ENCODE results near the gene ICA1.

The ICA1 gene

GRCh38 chr7:8157296-8157695 is 104.7 kb downstream of the ICA1 start:
- DNase-seq = no peak

DNA sequence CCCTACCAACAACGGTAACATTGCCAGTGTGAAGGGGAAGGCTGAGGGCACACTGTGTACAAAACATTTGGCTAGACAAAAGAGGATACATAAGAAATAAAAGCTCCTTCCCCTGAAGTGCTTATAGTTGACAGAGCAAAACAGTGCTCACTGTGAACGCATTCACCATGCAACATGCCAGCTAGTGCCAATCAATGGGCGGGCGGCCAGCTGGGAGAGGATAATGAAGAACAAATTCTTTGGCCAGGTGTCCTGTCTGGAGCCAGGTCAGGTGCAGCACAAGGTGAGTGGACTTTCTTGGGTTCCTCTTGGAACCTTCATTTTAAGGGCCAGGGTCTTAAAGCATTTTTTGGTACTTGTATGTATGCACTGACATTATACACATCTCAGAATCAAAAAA is 106.1 kb downstream of the ICA1 start:
- peak; percentile 27 for DNase-seq

- peak; percentile 84 for DNase-seq
Observed at GRCh38 chr7:8154272-8154671, 107.7 kb downstream of the ICA1 start.

GRCh38 chr7:8152489-8153192 is 109.3 kb downstream of the ICA1 start:
- no peak for DNase-seq

- DNase-seq = no peak
Observed at GRCh38 chr7:8151161-8151725, 110.7 kb downstream of the ICA1 start.

GRCh38 chr7:8149222-8149621 is 112.7 kb downstream of the ICA1 start:
- DNase-seq = no peak

- no peak for DNase-seq
Observed at GRCh38 chr7:8147760-8148463, 114.1 kb downstream of the ICA1 start.

GRCh38 chr7:8146788-8147413 is 115.1 kb downstream of the ICA1 start:
- peak; percentile 72 for DNase-seq

DNA sequence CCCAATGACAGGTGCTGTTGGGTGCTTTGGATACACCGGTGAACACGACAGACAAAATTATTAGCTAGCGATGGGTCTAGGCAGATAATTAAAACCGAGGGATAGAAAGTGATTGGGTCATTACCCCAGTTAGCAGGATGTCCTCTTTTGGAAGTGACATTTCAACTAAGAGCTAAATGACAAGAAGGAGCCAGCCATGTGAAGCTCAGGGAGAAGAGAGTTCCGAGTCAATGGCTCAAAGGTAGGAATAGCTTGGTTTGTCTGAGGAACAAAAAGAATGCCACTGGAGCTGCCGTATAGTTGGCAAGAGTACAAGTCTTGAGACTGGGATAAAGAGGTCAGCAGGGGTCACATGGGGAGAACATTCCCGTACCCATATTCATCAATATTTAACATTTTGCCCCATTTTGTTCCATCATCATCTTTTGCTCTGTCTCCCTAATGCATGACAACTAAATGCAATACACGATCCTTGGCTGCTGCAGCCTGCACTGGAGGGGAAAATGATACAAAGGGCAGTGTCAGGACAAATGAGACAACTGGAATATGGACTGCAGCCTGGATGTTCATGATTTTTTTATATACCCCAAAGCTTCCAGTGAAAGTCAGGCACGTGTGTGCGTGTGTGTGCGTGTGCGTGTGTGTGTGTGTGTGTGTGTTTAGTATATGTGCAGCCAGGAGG is 115.7 kb downstream of the ICA1 start:
- no peak for DNase-seq

DNA sequence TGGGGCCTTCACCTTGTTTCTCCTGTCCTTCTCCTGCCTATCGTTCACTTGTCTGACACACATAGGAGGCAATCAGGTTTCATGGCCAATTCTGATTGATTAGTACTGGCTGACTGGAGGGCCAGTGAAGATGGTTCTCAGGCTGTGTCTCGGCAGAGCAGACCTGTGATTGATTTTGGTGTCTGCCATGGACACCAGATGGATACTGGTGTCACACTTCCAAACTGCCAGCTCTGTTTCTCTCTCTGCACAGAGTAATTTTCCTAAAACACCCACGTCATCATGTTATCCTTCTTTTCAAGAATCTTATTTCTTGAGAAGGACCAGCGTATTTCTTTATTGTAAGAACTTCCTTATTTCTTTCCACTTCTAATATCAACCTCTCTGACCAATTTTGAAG is 117.1 kb downstream of the ICA1 start:
- no peak for DNase-seq

GRCh38 chr7:8143151-8143874 is 118.7 kb downstream of the ICA1 start:
- DNase-seq = no peak

DNA sequence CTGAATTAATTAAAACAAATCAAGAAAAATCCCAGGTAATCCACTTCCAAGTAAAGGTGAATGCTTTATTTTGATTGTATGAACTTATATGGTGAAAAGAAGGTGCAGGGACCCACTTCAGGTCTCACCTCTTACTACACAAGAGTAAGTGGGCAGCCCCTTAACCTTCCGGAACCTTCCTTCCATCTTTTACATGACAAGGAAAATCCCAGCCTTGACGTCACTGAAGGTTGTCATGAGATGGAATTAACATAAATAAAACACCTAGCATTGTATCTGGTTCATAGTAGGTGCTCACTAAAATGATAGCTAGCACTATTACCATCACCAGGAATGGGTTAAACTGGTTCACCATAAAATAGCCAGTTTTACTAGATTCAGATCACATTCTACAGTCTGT is 119.5 kb downstream of the ICA1 start:
- DNase-seq = no peak

- DNase-seq = no peak
Observed at GRCh38 chr7:8141070-8141469, 120.9 kb downstream of the ICA1 start.

DNA sequence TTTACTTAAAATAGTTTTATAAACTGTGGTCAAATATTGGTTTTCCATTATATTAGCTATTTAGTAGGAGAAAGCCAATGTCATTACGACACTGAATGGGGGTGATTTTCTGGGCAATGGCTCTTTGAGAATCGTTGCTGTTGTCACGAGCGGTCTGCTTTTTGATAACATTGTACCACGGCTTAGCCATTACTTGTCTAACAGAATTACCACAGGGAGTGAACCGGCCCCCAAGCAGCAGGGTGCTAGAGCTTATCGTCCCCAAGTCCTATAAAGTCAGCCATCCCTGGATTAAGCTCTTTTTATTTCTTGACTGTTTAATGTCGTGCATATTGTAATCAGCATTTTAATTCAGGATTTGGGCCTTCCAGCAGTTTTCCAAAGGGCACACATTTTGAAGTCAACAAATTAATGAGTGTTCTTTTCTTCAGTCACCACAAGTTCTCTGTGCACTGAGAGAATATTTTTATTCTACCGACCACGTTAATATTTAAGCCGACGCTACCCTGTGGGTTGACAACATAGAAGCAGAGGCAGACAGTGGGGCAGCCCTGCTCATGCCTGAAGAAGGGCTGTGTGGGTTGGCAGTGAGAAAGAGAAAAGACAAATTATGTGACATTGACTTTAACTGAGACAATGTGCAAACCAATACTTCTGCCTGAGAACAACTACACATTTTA is 125.8 kb downstream of the ICA1 start:
- no peak for DNase-seq

DNA sequence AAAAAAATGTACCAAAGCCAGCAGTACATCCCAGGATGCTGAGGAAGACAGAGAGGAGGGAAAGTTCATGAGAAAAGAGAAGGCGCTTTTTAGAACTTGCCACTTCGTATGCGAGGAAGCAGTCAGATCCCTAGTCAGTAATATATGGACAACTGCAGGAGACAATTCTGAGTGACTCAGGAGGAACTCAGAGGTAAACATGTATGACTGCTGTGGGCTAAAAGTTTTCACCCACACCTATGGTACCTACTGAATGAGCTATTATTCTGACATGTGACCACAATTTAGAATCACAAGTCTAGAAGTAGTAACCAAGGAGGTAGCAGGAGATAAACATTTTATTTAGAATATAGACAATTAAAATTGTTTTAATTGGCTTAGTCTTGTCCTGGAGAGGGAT is 126.5 kb downstream of the ICA1 start:
- no peak for DNase-seq

DNA sequence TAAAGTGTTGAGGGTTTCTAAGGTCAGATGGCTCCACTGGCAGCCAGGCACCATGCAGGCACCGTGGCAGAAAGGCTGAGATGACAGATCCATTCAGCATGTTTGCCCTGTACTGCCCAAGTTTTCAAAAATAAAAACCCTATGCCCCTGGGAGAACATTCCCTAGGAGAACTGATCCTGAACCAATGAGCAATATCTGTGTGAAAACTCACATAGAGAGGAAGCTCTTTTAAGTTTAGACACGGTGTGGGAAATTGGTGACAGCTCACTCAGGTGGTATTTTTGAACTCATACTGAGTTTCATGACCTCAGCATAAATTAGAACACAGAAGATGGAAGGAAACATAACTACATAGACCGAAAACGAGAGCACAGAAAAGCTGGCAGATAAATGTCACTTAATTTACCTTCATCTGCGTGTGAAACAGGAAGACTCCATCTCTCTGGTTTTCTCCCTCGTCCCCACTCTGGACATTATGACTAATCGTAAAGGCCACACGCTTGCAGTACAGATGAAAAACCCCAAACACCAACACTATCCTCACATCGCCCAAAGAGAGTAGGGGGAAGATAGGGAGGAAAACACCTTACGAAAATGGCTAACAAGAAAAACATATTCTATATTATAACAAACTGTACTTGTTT is 127.8 kb downstream of the ICA1 start:
- DNase-seq = no peak

DNA sequence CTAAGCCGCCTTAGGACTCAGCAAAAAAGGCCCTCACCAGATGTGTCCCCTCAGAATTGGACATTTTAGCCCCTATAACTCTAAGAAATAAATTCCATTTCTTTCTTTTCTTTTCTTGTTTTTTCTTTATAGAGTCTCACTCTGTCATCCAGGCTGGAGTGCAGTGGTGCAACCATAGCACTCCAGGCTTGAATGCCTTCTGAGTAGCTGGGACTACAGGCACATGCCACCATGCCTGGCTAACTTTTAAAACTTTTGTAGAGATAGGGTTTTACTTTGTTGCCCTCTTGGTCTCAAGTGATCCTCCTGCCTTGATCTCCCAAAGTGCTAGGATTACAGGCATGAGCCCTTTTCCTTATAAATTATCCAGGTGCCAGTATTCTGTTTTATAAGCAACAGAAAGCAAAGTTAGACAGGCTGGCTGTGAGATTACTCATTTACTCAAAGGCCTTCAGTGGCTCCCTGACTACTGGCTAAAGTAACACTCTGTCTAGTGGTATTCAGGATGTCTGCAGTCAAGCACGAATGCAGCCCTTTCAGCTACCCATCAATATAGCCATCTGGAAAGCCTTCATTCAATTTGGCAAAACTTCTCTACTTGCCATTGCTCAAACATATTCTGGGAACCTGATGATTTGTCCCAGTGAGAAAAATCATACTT is 128.6 kb downstream of the ICA1 start:
- no peak for DNase-seq

DNA sequence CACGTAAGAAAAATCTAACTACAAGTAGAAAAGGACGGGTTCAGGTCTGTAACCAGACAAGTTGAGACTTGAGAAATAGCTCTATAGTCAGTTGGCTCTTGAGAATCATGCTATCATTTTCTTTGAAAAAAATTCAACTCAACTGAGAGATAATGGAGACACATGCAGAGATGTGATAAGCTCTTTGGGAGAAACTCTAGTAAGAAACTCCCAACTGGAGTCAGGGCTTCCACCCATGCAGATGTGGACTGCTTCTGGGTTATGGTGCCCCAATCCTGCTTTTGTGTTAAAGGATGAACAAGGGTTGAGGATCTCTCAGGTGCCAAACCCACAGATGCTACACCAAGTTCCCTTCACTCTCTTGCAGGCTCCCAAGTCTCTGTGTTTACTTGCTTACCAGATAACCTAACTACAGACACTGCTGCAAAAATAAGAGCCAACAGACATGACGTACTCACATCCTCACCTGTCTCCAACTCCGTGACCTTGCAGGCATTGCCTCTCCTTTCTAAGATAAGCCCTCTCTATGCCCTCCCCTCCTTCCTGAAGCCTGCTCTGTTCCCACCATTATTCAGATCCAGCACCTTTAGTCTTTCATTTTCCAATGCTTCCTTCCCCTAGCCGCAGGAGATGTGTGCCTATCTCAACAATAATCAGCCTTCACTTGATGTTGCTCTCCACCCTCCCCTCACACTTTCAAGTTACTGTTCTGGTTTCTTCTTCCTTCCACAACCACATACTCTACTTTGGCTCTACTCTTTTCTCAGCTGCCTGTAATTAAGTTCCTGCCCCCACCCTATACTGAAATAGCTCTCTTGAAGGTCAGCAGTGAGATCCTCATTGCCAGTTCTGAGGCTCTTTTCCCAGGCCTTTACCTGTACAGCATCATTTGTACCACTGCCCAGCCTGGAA is 130.0 kb downstream of the ICA1 start:
- no peak for DNase-seq

DNA sequence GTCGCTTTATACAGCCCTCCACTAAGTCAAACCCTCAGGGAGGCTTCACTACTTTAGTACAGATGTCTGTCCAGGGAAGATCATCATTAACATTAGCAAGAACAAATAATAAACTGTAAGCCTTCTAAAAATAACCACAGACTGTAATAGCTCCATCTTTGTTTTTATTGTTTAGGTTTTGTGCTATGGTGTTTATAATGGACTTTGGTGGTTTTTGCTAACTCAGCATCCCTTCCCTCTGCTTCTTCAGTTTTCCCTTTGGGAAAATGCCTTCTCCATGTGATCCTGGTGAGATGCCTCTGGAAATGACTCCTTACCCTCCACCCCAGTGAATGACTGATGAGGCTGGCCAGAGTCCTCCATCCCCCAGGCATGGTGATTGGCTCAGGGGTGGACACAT is 131.3 kb downstream of the ICA1 start:
- DNase-seq = no peak

DNA sequence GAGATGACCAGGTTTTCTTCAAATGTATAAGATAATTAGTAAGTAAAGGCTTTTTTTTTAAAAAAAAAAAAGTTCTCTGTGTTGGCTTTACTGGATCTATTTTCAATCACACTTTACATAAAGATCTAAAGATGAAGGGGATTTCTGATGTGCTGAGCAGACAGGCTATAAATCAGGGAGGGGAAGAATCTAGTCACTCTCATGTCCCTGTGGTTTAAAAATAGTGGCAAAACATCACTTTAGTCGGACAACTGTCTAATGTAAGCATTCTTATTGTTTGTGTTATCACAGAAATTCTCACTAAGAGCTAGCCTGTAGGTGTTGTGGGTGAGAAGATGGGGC is 132.7 kb downstream of the ICA1 start:
- DNase-seq = no peak

Data from NCI-H1436 (cell line).